ENCODE data around the gene PSMB7.

The PSMB7 gene

DNA sequence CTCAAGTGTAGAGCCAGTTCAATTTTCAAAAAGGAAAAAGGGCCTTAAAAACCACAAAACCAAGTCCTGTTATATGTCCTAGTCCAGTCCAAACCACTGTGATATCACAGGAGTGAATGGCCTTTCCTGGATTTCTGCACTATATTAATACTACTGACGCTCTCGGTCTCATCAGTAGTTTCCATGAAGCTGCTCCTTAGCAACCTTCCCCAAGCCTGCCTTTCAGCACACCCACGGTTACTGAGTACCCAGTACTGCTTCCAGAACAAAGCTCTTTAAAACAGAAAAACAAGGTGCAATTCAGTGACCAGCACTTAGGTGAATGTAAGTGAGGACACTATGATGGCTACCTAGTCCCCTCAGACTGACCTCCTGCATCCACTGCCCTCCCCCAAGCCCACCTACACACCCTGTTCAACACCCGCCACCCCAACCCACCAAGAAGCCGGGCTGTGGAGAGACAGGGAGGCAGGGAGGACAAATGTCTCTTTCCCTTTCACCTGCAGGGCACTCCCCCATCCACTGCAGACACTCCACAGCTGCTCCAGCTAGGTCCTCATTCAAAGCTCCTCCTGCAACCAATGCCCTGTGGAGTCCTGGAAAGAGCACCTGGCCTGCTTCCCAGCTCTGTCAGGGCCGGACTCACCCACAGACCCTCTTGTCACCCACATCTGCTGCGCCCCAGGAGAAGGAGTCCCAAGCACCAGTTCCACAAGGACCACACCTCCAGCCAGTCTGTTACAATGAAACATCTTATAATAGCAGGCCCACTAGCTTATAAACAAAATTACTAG is 25.9 kb downstream of the PSMB7 start:
- TF ChIP-seq, protein P1, sequence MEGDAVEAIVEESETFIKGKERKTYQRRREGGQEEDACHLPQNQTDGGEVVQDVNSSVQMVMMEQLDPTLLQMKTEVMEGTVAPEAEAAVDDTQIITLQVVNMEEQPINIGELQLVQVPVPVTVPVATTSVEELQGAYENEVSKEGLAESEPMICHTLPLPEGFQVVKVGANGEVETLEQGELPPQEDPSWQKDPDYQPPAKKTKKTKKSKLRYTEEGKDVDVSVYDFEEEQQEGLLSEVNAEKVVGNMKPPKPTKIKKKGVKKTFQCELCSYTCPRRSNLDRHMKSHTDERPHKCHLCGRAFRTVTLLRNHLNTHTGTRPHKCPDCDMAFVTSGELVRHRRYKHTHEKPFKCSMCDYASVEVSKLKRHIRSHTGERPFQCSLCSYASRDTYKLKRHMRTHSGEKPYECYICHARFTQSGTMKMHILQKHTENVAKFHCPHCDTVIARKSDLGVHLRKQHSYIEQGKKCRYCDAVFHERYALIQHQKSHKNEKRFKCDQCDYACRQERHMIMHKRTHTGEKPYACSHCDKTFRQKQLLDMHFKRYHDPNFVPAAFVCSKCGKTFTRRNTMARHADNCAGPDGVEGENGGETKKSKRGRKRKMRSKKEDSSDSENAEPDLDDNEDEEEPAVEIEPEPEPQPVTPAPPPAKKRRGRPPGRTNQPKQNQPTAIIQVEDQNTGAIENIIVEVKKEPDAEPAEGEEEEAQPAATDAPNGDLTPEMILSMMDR (IDR thresholded peaks at IDR 0.05; ENCODE audit: low read depth, low read length), result no peak
- no peak for DNase-seq (ENCODE audit: extremely low read depth, low read depth)

DNA sequence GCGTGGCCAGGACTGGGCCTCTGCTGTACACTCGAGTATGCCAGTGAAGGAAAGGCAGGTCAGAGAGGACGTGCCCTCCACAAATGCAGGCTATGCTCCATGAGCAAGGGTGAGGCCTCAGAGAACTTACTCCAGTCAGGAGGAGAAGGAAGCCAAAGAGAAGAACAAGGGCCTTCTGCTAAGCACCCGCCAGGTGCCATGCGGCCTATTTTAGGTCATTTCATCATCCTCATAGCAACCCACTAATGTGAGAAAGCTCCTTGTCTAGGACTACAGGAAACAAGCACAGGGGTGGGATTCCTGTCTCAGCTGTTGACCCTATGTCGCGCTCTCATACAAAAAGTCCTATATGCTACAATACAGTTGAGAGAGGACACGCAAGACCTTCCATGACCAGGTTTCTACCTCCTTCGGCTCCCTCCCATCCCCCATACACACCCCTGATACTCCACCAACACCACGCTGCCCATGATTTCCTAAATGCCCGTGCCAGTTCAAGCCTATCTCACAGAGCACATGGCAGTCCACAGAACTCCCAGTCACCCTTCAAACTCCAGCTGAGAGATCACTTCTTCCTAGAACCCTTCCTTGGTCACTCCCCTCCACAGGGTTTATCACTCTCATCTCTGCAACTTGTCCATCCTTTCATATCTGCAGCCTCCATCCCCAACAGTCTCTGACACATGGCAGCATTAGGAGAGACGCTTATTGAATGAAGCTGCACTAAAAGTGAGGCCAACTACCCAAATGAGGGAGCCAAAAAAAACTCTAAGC is 26.8 kb downstream of the PSMB7 start:
- TF ChIP-seq, protein P1 (IDR thresholded peaks at IDR 0.05; ENCODE audit: low read depth, low read length), result no peak
- no peak for DNase-seq (ENCODE audit: extremely low read depth, low read depth)

DNA sequence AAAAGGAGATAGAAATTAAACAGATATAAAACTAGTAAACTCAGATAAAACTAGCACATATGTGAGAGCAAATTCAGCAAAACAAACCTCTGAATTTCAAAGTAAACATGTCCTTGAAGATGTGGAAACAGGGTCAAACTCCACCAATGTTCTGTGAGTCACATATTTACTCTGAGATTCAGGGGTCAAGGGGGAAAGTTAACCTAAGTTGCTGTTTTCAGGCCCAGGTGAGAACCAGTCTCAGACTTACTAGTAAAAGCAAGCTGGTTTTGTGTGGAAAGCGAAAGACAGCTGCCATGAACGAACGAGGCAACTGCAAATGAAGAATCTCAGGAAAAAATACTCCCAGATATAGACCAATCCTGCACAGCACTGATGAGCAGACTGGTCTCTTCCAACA is 29.0 kb downstream of the PSMB7 start:
- DNase-seq (ENCODE audit: extremely low read depth, low read depth), result no peak
- TF ChIP-seq, protein P1 (IDR thresholded peaks at IDR 0.05; ENCODE audit: low read depth, low read length), result no peak

DNA sequence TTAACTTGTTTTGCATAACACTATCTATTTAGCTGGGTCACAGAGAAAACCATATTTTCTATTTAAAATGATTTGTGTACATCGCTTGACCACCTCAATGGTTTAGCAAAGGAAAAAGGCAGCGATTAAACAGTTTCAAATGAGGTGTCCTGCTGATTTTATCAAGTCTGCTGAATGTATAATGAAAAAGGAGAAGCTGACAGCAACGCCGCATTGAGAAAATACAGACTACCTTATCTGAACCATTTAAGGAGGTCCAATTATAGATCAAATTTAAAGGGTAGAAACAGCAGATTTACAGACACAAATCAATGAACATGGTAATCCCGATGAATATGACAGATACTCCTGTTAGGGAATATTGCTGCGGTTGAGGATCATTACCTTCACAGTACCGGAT is 29.6 kb downstream of the PSMB7 start:
- no peak for DNase-seq (ENCODE audit: extremely low read depth, low read depth)
- TF ChIP-seq, protein P1 (IDR thresholded peaks at IDR 0.05; ENCODE audit: low read depth, low read length), result no peak

DNA sequence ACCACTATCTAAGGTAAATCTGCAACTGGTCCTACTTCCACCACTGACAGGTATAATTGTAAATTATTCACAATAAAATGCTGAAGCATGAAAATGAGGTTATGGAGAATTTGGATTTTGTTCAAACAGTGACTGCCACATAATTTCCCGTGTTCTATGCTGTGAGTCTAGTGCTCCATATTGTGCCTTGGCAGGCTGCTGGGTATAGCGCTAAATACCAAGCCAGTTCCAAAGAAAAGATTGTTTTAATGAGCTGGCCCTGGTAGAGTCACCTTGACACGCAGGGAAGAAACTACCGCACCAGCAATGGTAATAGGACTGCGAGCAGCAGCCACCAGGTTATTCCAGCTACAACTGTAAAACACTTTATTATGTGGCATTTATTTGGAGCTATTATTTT is 30.4 kb downstream of the PSMB7 start:
- no peak for DNase-seq (ENCODE audit: extremely low read depth, low read depth)
- TF ChIP-seq, protein P1 (IDR thresholded peaks at IDR 0.05; ENCODE audit: low read depth, low read length), result no peak

DNA sequence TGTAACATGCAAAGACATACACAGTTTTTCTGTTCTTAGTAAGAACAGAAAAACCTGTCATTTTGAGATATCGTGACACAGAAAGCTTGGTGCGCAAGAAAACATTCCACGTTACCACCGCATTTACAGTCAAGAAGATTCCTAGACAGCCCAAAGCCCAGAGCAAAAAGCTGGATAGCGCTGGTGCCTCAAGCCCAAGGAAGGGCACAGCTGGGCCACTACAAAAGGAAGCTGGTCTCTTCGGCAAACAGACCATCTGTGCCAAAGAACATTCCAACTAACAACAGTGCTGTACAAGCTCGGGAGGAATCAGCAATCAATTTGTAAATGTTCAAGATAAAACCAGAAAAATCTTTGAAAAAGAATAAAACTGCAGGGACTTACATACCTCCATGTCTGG is 31.0 kb downstream of the PSMB7 start:
- DNase-seq (ENCODE audit: extremely low read depth, low read depth), result no peak
- TF ChIP-seq, protein P1 (IDR thresholded peaks at IDR 0.05; ENCODE audit: low read depth, low read length), result no peak

Measured in AG09319 (cell line).